ENCODE measurements around the gene NOTUM.

Gene NOTUM

DNA sequence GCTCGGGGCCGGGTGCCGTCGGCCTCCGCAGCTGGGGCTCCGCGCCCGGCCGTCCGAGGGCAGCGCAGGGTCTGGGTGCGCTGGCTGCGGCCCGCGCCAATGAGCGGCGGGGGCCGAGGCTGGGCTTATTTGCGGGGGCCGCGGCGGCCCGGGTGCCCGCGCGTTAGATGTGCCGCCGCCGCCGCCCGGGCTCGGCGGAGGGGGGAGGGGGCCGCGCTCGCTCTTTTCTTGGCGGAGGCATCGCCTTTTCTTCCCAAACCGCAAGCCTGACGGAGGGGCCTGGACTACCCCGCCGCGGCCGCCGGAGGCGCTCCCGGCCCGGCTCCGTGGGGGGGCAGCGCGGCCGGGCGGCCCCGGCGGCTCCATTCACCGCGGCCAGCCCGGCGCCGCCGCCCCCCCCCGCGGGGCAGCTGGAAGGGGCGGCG lies at the start of gene NOTUM:
NOTUM (minus strand) TSS at position 101 of the 425 bp plus-strand sequence. CDS start 278 bp downstream, outside the sequence.
- DNase-seq = no peak

GRCh38 chr17:82009413-82009812 lies 48.4 kb upstream of the NOTUM start:
- DNase-seq = no peak

GRCh38 chr17:82008941-82009405 lies 48.0 kb upstream of the NOTUM start:
- DNase-seq = no peak

- DNase-seq = no peak
Measured at GRCh38 chr17:82008258-82008940, 47.4 kb upstream of the NOTUM start.

DNA sequence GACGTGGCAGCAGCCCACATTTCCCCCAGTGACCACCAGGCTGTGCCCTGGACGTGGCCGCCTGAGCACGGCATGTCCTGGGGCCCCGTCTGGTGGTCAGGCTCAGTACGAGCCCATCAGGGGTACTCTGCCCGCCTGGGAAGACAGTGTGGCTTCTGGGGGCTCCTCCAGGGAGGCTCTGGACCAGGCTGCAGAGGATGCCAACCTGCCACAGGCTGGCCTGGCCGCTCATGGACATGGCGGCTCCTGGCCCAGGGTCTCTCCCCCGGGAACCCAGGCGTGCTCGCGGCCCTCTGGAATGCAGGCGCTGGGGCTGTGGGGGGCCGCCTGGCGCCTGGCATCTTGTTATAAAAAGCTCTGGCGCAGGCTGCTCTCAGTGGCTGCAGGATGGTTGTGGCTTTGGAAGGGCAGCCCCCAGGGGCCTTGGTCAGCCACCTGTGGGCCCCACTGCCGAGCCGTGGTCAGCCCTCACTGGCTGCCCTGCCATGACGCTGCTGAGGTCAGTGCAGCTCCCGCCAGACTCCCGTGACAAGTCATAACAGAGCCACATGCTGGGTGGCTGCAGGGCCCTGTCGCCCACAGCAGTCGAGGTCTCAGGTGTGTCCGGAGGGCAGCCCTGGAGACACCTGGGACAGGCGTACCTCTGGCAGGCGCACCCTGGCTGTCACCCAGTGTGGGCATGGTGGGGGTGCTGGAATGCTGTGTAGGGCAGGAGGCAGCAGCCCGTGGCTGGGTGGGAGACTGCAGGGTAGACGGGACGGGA lies 46.7 kb upstream of the NOTUM start:
- no peak for DNase-seq

GRCh38 chr17:82007228-82007494 lies 46.2 kb upstream of the NOTUM start:
- no peak for DNase-seq

DNA sequence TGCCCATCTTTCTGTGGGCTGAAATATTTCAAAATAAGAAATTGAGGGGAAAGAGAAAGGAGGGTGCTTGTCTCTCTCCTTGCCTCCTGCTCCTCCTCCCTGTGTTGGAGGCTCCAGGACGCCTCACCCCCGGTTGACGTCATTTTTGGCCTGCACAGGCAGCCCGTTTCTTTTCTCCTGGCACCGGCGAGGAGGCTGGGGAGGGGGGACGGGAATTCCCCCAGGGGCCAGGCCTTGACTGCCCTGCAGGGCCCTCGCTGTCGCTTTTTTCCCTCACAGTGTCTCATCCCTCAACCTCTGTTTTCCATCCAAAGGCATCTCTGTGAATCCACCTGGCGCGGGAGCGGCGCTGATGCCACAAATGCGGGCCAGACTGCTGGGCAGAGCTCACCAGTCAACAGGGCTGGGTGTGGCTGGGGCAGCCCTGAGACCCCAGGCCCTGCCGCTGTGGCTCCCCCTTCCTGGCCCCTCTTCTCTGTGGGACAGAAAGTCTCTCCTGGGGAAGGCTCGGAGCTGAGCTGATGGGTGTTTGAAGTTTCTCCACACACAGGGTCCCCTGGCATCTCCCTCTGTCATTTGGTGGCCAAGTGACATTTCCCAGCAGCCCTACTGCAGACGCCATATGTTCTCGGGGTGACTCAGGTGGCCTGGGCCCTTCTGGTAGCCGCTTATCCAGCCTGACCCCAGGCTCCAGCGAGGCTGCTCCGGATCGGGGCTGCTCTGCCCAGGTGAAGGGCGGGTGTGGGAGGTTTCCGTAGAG lies 45.7 kb upstream of the NOTUM start:
- DNase-seq = no peak

DNA sequence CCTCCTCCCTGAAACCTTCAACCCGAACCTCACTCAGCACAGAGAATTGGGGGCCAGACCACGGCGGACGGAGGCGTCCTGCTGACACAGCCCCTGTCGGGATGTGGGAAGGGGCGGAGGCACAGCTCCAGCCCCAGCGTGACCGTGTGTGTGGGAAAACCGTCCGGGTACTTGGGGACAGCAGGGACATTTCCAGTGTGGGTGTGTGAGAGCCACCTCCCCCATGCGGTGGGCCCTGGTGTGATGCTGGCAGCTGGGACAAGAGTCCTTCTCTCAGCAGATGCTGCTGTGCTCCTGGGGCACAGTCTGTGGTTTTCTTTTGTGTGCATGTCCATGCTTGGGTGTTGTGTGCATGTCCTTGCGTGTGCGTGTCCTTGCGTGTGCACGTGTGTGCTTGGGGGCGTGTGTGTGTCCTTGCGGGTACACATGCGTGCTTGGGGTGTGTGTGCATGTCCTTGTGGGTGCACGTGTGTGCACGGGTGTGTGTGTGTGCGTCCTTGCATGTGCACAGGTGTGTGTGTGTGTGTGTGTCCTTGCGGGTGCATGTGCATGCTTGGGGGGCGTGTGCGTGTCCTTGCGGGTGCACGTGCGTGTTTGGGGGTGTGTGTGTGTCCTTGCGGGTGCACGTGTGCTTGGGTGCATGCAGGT lies 44.8 kb upstream of the NOTUM start:
- no peak for DNase-seq

DNA sequence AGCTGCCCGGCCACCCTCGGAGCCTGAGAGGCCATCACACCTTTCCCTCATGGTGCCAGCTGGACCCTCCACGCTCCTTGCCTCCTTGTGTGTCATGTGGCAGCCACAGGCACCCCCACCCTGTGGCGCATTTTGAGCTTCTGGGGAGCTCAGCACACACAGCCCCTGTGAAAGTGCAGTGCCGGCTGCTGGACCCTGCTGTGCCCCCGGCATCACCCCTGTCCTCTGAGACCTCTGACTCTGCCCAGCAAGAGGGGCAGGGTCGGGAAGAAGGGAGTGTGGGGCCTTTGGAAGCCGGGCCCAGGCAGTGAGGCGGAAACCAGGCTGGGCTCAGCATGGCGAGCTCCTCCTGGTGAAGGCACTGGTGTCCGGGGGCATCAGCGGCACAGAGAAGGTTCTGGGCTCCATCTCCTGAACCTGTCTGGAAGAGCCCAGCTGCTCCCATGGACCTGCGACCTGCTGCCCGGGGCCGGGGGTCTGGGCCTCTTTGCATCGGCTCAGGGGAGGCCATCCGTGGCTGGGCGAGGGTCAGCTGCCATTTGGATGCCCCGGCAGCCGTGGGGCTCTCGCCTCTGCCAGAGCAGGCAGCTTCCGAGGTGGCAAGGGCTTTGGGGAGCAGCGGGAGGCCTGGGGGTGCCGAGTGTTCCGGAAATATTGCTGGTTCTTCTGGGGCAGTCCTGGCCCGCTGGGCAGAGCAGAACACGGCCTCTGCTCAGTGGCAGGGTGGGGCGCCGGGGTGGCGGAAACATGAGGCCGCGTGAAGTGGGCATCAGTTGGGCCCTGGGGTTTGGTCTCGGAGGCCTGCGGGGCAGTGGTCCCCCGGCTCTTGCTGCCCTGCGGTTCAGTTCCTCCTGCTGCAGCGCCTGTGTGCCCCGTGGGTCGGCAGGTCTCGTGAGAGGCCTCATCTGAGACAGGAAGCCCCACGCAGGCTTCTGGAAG lies 43.8 kb upstream of the NOTUM start:
- no peak for DNase-seq

DNA sequence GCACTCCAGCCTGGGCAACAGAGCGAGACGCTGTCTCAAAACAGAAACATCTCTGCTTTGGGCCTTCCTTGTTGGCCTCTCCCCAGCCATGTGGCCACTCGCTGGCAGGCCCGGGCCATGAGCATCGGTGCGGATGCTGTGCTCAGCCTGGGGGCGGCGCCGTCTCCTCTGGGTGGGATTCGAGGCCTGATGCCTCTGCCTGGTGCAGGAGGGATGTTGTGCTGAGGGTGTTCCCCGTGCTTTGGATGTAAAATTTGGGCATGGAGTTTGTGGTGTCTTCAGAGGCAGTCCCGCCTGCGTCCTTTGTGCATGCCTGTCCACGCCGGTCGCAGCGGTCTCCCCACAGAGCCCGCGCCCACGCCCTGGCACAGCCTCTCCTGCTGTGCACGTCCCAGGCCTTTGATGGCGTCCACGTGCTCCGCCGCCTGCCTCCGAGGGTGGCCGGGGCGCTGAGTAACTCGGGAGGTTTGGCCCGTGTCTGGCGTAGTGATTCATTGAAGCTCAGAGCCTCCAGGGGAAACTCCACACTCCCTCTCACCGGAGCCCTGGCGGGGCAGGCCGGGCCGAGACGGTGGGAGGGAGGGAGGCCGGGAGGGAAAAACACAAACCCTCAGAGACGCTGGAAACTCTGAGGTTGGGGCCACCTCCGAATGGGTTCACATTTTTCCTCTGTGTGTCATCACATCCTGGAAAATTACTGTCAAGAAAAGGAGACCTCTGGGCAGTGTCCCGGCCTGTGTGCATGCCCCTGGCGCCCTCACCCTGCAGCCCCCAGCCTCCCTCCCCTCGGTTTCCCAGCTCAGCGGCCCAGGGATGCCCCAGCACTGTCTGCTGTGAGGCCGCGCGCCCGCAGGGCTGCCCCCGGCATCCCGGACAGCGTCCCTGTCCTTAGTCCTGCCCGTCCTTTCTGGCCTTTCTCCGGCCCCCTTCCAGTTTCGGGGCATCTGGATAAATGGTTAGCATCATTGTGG lies 42.7 kb upstream of the NOTUM start:
- DNase-seq = no peak

GRCh38 chr17:82001571-82002056 lies 40.6 kb upstream of the NOTUM start:
- DNase-seq = no peak

- no peak for DNase-seq
Measured at GRCh38 chr17:82000803-82001570, 40.0 kb upstream of the NOTUM start.

DNA sequence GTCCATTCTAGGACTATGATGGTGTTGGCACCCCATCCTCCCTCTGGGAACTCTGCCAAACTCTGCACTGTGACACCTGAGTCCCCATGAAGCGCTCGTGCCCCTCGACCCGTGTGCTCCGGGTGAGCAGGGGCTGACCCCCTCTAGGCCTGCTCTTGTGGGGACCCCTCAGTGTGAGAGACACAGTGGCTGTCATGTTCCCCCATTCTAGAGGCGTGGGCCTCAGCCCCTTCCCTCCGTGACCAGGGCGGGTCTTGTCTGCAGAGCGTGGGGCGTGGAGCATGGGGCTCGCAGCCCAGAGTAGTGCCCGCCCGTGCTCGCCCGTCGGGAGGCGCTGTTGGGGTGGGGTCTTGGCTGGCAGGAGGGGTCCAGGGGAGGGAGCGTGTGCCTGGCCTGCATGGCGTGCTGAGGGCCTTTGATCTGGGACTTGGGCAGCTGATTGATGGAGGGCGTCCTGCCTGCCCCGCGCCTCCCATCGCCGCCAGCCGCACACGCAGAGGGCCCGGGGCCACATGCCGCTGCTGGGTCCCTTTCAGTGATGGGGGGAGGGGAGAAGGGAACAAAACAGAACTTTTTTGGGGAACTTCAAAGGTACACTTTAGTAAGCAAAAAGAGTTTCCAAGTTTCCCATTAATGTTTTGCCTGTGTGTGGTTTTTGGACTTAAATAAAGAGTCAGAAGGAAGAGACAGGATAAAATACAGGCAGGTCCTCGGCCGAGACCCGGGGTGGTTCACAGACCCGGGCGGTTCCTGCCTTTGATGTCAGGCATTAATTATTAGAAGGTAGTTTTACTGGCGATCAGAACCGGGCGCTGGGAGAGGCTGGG lies 39.2 kb upstream of the NOTUM start:
- DNase-seq = no peak

DNA sequence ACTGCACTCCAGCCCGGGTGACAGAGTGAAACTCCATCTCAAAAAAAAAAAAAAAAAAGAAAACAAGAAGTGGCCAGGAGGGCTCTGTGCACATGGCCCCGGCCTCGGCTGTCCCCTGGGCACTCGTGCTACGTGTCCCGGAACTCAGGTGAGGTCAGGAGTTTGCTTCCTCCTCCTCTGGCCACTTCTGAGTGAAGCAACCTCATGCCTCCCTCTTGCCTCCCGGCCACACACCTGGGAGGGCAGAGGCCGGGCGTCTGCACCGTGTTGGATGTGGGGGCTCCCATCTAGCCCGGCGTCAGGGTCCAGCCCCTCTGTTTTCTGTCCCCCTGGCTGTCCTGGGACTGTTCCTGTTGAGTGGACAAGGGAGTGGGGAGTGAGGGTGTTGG lies 38.6 kb upstream of the NOTUM start:
- DNase-seq = no peak

GRCh38 chr17:81998691-81999438 lies 37.9 kb upstream of the NOTUM start:
- DNase-seq = no peak

DNA sequence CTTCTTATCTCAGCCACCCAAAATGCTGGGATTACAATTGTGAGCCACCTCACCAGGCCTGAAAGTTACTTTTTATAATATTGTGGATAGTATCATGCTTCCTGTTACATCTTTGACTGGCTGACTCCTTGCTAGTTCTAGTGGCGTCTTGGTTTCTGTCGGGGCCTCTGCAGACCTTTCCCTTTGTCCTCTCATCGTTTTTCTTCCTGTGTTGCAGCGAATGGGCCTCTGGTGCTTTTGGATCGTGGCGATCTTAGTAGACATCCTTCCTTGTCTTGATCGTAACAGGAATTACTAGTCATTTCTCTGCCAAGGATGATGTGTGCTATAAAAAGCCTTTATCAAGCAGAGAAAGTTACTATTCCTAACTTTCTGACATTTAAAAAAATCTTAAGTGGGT lies 37.2 kb upstream of the NOTUM start:
- DNase-seq = no peak

- DNase-seq = no peak
Measured at GRCh38 chr17:81996757-81997441, 35.9 kb upstream of the NOTUM start.
